ENCODE measurements around the gene TNNC1.

The TNNC1 gene

DNA sequence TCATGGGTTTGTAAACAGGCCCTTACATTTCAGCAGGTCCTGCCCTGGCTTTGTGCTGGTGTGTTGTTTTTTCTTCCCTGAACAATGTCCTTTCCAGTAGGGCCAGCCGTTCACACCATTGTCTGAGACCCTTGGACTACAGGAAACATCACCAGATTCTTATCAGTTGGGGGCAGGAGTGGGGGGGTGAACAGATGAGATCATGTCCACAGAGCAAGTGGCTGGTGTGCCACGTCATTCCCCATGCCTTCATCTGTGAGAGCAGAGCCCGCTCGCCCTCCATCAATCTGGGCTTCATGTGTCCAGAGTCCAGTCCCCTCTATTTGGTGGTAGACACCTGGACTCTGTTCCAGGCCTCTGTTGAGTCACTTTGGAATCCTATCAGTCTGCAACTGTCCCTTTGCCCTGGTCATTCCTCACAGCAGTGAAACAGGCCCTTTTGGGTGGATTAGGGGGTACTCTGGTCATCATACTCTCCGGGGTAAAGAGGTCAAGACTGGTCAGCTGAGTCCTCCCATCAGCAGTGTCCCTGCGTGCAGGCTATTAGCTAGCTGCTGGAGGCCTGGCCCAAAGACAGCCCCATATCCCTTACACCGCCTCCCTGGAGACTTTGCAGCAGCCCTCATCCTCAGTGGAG is 23.9 kb downstream of the TNNC1 start:
- no peak for DNase-seq (ENCODE audit: low spot score)

DNA sequence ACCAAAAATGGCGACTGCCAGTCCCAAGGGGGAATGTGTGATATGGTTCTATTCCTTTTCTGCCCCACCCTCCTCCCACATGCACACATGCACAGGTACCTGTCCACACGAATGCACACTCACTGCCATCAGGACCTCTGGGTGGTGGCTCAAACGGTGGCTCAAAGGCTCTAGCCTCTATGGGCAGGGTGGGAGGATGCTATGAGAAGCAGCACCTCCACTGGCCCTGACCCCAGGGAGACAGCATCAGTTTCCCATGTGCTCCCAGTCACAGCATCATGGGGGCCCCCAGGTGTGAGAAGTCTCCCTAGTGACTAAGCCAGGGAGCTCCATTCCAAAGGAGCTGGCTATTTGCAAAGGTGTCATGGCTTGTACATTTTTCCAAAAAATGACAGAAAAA is 24.8 kb downstream of the TNNC1 start:
- DNase-seq (ENCODE audit: low spot score), result no peak

- DNase-seq (ENCODE audit: low spot score), result peak; percentile 81
Measured at GRCh38 chr3:52428151-52429005, 25.5 kb downstream of the TNNC1 start.

GRCh38 chr3:52423173-52423572 is 30.7 kb downstream of the TNNC1 start:
- no peak for DNase-seq (ENCODE audit: low spot score)

GRCh38 chr3:52422669-52423068 is 31.2 kb downstream of the TNNC1 start:
- DNase-seq (ENCODE audit: low spot score), result no peak

GRCh38 chr3:52420388-52420787 is 33.5 kb downstream of the TNNC1 start:
- no peak for DNase-seq (ENCODE audit: low spot score)

GRCh38 chr3:52415800-52416199 is 38.0 kb downstream of the TNNC1 start:
- no peak for DNase-seq (ENCODE audit: low spot score)

DNA sequence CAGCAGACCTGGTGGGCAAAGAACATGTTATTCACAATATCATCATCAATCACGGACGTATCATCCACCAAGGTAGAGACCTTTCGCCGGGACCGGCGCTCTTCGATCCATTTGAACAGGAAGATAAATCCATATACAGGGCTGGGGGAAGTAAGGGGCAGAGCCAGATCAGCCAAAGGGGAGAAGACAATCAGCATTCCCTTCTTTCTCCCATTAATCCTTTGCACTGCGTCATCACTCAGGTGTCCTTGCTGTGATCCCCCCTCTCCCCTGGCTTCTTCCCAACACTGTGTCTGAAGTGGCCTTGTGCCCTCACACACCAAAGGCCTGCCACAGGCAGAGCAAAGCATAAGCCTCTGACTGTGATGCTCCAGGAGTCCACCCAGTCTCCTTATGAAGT is 45.4 kb downstream of the TNNC1 start:
- DNase-seq (ENCODE audit: low spot score), result no peak

DNA sequence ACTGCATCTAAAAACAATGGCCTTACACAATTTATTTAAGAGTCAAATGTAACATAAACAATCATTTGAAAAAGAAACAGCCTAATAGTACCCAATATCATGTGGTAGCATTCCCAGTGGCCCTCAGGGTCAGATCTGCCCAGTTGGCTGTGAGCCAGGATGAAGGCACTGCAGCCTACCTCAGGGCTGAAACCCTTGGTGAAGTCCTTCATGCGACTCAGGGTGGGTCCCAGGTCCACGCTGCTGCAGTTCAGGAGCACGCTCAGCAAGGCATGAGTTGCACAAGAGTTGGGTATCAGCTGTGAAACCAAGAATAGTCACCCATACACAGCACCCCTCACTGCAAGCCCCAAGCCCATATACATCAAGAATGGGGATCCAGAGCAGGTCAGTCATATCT is 46.1 kb downstream of the TNNC1 start:
- no peak for DNase-seq (ENCODE audit: low spot score)

GRCh38 chr3:52406791-52407510 is 46.9 kb downstream of the TNNC1 start:
- no peak for DNase-seq (ENCODE audit: low spot score)

- DNase-seq (ENCODE audit: low spot score), result no peak
Measured at GRCh38 chr3:52406231-52406661, 47.6 kb downstream of the TNNC1 start.

DNA sequence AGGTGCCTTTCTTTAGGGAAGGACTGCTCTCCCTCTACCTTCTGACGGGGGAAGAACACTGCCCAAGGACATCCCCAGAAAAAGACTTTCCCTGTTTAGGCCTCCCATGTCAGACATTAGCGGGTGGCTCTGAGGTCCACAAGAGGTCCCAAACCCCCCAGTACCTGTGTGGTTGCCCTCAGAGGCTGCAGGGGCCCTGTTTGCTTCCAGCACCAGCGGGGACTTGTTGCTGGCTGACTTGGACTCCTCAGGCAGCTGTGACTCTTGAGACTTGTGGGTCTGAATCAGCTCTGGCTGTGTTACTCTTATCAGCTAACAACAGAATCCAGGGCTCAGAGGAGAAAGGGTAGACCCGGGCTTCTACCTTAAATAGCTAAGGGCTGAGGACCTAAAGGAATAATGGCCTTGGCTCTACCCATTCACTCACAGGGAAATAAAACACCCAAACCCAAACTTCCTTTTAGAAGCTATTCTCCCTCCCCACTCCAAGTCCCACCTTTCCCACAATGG is 48.2 kb downstream of the TNNC1 start:
- DNase-seq (ENCODE audit: low spot score), result no peak

GRCh38 chr3:52405066-52405465 is 48.8 kb downstream of the TNNC1 start:
- DNase-seq (ENCODE audit: low spot score), result no peak

GRCh38 chr3:52404391-52404790 is 49.5 kb downstream of the TNNC1 start:
- DNase-seq (ENCODE audit: low spot score), result no peak

DNA sequence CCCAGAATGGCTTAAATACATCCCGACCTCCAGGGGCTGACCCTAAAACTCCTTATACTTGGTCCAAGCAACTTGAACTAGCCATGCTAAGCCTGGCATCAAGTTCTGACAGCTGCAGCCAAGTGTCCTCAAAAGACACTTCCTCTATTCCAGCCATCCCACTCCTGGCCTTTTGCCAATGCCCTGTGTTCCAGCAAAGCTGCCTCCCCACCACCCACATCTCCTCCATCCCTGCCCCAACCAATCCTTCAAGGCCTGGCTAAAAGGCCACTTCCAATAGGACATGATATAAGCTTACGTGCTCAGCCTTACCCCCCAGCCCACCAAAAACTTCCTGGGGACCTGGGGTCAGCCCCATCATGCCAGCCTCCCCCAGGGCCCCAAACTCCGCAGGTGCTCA is 49.9 kb downstream of the TNNC1 start:
- DNase-seq (ENCODE audit: low spot score), result no peak

DNA sequence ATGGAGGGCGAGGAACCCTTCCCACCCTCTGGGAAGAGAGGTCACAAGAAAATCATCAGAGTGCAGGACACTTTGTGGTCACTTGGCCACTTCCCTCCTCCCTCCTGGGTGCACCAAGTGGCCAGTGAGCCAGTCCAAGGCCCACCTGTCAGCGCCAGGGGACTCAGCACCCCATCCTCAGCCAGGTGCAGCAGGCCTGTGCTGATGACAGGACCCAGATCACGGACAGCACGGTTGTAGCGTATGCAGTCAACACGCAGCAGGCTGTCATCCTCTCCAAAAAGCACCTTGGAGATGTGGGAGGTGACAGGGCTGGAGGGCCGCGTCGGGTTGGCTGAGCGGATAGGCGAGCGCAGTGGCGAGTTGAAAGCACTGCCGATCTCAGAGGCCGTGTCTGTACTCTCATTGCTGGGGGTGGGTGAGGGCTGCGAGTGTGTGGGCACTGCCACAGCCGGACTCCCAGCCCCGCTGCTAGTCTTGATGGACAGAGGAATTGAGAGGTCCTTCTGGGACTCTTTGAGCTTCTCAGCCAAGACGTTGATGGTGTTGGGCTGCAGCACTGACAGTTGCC is 50.5 kb downstream of the TNNC1 start:
- no peak for DNase-seq (ENCODE audit: low spot score)

GRCh38 chr3:52402706-52403270 is 51.1 kb downstream of the TNNC1 start:
- DNase-seq (ENCODE audit: low spot score), result no peak

DNA sequence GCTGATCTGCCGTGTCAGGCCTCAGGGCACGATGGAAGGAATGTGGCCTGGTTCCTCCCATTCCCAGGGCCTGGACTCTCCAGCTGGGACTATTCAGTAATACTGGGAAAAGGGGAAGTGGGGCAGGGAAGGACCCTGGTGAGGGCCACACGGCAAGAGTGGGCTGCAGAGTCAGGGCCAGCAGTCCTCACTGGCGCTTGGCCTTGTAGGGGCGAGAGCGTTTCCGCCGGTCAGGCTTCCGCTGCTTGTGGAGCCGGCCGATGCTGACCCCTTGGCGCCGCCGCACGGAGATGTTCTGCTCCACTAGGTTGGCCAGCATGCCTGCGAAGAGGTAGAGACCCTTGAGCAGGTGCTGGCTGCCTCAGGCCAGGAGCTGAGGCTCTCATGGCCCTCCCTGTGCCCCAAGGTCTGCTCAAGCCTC is 51.7 kb downstream of the TNNC1 start:
- DNase-seq (ENCODE audit: low spot score), result no peak

DNA sequence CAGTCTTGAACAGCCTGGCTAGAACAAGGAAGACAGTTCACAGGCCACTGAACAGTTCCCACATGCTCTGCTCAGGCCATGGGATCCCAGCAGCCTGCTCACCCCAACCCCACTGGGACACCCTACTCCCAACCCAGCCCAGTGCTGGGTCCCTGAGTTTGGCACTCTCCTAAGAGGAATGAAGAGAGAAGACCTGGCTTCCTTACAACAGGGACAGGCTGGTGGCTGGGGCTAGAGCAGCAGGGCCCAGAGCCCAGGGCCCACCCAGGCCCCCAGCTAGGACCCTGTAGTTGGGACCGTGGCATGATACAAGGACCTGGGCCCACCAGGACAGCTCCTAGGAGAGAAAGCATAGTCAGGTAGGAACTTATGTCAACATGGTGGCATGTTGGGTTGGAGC is 52.3 kb downstream of the TNNC1 start:
- no peak for DNase-seq (ENCODE audit: low spot score)

Measured in globus pallidus (tissue), 1 donor.